RCC 7860 (cell line): ENCODE data around the gene SUMF2.
"Not testable (repeated sequence)": the region's sequence is repeated elsewhere in the genome, so short reads cannot be mapped to it uniquely, and the experiment has no call there.

ENCODE experiments used
- DNase-seq: peaks from one replicate; pipeline ENCODE4 v3.0.0-alpha.2; 2015; ENCODE audit warnings: low spot score
- FAIRE-seq: peaks from 2 replicates; lab custom pipeline; 2012; peaks lifted over from hg19 to GRCh38; lab: Jason Lieb, UNC

SUMF2 gene

GRCh38 chr7:56053993-56054392 lies 10.1 kb upstream of the SUMF2 start:
- FAIRE-seq = no peak
- no peak for DNase-seq

DNA sequence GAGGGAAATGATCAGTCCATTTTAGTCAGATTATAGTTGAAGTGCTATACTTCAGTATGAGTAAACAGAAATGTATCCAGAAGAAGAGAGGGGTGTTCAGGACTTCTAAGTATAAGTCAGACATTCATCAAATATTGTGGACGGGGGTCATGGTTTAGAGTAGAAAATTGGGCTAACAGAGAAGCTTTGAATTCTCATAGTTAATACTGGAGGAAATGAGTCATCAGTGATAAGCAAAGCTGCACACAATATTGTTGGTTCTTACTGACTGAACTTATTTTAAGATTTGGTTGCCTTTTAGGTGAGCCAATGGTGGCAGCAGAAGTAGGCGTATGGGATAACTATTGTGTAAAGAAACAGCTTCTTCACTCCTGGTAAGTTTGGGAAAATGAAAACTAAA lies 1.7 kb upstream of the SUMF2 start:
- peak; percentile 65 for DNase-seq
- peak; percentile 82 for FAIRE-seq

GRCh38 chr7:56063500-56063881 lies 595 bp upstream of the SUMF2 start:
- no peak for DNase-seq
- FAIRE-seq = no peak

DNA sequence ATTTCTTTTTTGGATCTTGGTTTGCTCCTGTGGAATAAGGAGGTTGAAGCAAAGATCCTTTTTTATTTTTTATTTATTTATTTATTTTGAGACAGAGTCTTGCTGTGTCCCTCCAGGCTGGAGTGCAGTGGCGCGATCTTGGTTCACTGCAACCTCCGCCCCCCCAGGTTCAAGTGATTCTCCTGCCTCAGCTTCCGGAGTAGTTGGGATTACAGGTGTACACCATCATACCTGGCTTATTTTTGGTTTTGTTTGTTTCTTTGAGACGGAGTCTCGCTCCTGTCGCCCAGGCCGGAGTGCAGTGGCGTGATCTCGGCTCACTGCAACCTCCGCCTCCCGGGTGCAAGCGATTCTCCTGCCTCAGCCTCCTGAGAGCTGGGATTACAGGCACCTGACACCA lies 2.3 kb downstream of the SUMF2 start:
- DNase-seq, FAIRE-seq: not testable (repeated sequence)

DNA sequence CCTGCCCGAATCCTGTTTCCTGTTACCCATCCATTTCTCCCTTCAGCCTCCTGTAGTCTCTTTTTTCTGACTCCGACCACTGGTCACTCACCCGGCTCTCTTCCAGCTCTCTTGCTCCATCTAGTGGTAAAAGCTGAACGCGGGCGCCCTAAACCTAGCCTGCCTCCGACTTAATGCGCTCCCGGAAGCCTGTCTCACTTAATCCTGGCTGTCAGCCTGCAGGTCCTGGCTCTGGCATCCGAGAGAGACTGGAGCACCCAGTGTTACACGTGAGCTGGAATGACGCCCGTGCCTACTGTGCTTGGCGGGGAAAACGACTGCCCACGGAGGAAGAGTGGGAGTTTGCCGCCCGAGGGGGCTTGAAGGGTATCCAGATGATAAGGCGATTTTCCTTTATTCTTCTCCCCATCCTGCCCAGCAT lies 10.3 kb downstream of the SUMF2 start:
- FAIRE-seq = peak; percentile 48
- DNase-seq = peak; percentile 78

GRCh38 chr7:56077681-56078080 lies 13.6 kb downstream of the SUMF2 start:
- FAIRE-seq (no peak), DNase-seq (no peak)

- FAIRE-seq (no peak), DNase-seq (no peak)
Observed at GRCh38 chr7:56078196-56078595, 14.1 kb downstream of the SUMF2 start.

DNA sequence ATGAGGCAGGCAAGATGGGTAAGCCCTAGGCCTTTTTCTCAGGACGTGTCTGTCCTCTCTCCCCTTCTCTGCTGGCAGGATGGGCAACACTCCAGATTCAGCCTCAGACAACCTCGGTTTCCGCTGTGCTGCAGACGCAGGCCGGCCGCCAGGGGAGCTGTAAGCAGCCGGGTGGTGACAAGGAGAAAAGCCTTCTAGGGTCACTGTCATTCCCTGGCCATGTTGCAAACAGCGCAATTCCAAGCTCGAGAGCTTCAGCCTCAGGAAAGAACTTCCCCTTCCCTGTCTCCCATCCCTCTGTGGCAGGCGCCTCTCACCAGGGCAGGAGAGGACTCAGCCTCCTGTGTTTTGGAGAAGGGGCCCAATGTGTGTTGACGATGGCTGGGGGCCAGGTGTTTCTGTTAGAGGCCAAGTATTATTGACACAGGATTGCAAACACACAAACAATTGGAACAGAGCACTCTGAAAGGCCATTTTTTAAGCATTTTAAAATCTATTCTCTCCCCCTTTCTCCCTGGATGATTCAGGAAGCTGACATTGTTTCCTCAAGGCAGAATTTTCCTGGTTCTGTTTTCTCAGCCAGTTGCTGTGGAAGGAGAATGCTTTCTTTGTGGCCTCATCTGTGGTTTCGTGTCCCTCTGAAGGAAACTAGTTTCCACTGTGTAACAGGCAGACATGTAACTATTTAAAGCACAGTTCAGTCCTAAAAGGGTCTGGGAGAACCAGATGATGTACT lies 15.5 kb downstream of the SUMF2 start:
- no peak for FAIRE-seq
- DNase-seq = no peak

- not testable (repeated sequence) for DNase-seq, FAIRE-seq
Observed at GRCh38 chr7:56080726-56081435, 16.8 kb downstream of the SUMF2 start.

GRCh38 chr7:56081626-56082340 lies 17.7 kb downstream of the SUMF2 start:
- no peak for DNase-seq
- FAIRE-seq = no peak

DNA sequence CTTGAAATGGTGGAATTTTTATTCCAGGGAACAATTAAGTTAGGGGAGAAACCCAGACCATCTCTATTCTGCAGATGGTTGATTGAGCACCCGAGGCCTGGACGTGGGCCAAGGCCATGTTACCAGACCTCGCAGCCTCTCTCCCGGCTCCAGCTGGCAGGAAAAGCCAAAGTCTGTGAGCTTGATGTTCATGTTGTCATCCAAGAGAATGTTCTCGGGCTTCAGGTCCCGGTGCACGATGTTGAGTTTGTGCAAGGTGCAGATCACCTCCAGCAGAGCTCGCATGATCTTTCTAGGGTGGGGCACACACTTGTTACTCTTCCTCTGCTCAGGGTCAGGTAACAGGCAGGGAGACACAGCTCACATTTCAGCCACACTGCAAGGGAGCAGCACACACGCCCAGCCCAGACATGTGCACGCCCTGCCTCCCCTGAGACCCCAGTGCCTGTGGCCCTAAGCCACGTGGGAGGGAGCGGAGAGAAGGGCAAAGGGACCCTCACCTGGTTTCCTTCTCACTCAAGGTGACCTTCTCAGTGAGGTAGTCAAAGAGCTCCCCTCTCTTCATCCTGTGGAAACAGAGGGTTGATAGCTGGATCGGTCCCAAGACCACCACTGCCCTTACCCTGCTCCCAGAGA lies 19.2 kb downstream of the SUMF2 start:
- no peak for FAIRE-seq
- DNase-seq = no peak

GRCh38 chr7:56086761-56087160 lies 22.7 kb downstream of the SUMF2 start:
- FAIRE-seq (no peak), DNase-seq (no peak)

DNA sequence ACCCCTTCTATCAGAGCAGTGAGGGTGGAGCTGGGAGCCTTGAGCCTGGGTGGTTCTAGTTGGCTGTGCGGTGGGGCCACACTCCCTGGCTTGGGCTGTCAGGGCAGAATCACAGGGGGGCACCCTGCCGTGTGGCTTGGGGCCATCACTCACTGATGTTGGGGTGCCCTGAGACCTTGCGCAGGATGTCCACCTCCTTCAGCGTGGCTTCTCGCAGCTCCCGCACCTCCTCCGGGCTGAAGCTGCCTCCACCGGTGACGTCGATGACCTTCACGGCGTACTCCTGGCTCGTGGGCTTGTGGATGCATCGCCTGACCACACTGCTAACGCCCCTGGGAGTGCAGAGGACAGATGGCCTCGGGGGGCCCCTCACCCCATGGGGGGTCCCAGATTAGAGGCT lies 23.4 kb downstream of the SUMF2 start:
- DNase-seq (no peak), FAIRE-seq (no peak)

- FAIRE-seq = no peak
- DNase-seq = no peak
Observed at GRCh38 chr7:56091591-56091990, 27.5 kb downstream of the SUMF2 start.

DNA sequence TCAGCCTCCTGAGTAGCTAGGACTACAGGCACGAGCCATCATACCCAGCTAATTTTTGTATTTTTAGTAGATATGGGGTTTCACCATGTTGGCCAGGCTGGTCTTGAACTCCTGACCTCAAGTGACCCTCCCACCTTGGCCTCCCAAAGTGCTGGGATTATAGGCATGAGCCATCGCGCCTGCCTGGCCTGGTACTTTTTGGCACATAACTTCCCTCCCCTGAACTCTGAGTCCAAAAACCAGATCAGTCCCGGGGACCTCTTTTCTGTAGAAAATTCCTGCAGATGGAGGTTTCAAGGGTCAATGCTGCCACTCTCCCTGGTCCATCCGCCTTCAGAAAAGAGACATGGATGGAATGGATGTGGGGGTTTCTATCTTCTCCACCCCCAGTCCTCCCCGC lies 28.3 kb downstream of the SUMF2 start:
- FAIRE-seq = not testable (repeated sequence)

DNA sequence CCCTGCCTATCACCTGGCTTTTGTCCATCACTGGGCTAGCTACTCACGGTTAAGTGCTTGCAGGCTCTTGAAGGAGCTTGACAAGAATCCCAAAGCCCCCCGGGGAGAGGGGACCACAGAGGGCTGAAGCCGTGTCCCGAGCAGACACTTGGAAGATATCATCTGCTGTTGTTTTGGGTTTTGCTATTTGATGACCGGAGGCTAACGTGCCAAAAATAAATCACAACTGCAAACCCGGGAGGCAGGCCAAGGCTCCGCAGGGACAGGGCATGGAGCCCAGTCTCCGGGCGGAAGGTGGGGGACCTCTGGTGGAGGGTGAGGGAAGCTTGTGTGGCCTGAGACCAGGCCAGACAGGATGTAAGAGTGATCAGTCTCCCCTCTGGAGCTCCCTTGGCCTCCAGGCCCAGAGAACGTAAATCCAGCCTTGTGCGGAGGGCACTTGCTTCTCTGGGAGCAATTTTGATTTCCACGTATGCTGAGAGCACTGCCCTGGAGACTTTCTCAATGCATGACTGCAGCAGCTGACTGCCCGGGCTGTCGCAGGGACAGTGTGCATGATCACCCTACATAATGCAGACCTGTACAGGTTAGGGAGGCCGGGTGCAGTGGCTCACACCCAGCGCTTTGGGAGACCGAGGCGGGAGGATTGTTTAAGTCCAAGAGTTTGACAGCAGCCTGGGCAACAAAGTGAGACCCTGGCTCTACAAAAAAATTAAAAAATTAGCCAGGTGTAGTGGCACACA lies 28.9 kb downstream of the SUMF2 start, which contains the start of gene PHKG1:
Gene PHKG1, minus strand, starts transcription at position 164 of the 743 bp plus-strand sequence. CDS start 4,011 bp downstream, outside the sequence.
- no peak for FAIRE-seq
- DNase-seq = peak; percentile 14

More for the DNA sequence above, 28.3 kb downstream of the SUMF2 start:
- not testable (repeated sequence) for DNase-seq

- FAIRE-seq (no peak), DNase-seq (peak; percentile 10)
Observed at GRCh38 chr7:56097700-56098099, 33.6 kb downstream of the SUMF2 start.

DNA sequence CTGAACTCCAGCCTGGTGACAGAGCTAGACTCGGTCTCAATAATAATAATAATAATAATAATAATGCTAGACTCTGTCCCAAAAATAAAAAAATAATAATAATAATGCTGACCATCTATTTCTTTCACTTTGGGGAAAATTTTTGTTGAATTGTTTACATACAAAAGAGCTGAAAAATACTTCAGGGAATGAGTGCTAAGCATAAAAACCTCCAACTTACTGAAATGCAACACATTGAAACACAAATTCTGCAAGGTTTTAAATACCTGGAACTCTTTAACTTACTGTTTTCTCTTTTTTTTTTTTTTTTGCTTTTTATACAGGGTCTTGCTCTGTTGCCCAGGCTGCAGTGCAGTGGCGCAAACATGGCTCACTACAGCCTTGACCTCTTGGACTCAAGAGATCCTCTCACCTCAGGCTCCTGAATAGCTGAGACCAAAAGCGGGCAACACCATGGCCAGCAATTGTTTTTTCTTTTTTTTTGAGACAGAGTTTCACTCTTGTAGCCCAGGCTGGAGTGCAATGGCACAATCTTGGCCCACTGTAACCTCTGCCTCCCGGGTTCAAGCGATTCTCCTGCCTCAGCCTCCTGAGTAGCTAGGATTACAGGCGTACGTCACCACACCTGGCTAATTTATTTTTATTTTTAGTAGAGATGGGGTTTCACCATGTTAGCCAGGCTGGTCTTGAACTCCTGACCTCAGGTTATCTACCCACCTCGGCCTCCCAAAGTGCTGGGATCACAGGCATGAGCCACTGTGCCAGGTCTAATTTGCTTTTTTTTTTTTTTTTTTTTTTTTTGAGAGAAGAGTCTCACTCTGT lies 34.3 kb downstream of the SUMF2 start:
- not testable (repeated sequence) for FAIRE-seq, DNase-seq

DNA sequence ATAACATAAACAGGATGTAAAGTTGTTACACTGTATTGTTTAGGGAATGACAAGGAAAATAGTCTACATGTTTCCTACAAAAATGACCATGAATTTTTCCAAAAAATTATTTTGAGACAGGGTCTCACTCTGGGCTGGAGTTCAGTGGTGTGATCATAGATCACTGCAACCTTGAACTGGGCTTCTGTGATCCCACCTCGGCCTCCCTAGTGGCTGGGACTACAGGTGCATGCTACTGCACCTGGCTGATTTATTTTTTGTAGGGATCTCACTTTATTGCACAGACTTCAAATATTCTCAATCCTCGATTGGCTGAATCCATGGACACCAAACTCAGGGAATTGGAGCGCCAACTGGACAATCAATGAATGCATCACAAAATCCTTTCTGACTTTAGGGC lies 35.6 kb downstream of the SUMF2 start:
- FAIRE-seq (no peak), DNase-seq (no peak)
